Measurements from ENCODE around the gene PIEZO2. TPM values are rescaled to one million over a fixed set of nuclear protein-coding genes. Genes with fewer than 3 reads are reported as not detected.

Gene PIEZO2
- total and polyA plus RNA-seq, 7 donors, result 1.4 to 35.2 (median 25.1) TPM; not detected in 1

GRCh38 chr18:10912790-10913545 is 236.4 kb downstream of the PIEZO2 start:
- intact Hi-C loops (cut with DNase I), result no loop called here
- no peak for DNase-seq
- Histone ChIP-seq H3K27me3 (no peaks in the 10 kb centered on the region), H3K4me1 (peaks cover 0 to 9% (median 4%) of the 10 kb centered on the region in 4 donors), H3K36me3 (no peaks in the 10 kb centered on the region), H3K27ac (peak overlapping the region in 2 of 4 donors; percentile 6 to 20), H3K4me3 (no peak overlapping the region), H3K9me3 (no peaks in the 10 kb centered on the region)
- WGBS, 2 donors, result 75 to 83% methylated on average over 6 of the region's 6 CpGs
- TF ChIP-seq POLR2A (IDR thresholded peaks at IDR 0.05) (no peak), EP300 (IDR thresholded peaks at IDR 0.05) (no peak), POLR2AphosphoS5 (IDR thresholded peaks at IDR 0.05) (no peak), CTCF (IDR thresholded peaks at IDR 0.05) (no peak)

- no peaks in the 10 kb centered on the region for H3K36me3 ChIP-seq
- intact Hi-C loops (cut with DNase I), result no loop called here
- H3K27ac ChIP-seq, result no peak overlapping the region
- H3K4me3 ChIP-seq, result no peak overlapping the region
- no peaks in the 10 kb centered on the region for H3K9me3 ChIP-seq
- peaks cover 0 to 9% (median 4%) of the 10 kb centered on the region in 4 donors for H3K4me1 ChIP-seq
- 90 to 92% methylated on average over 4 of the region's 4 CpGs for WGBS, 2 donors
- H3K27me3 ChIP-seq, result no peaks in the 10 kb centered on the region
- no peak for TF ChIP-seq POLR2AphosphoS5 (IDR thresholded peaks at IDR 0.05)
- TF ChIP-seq CTCF (IDR thresholded peaks at IDR 0.05), result no peak
- TF ChIP-seq POLR2A (IDR thresholded peaks at IDR 0.05), result no peak
- TF ChIP-seq EP300 (IDR thresholded peaks at IDR 0.05), result no peak
- no peak for DNase-seq
Measured at GRCh38 chr18:10909724-10910123, 239.6 kb downstream of the PIEZO2 start.

GRCh38 chr18:10908760-10909159 is 240.6 kb downstream of the PIEZO2 start:
- WGBS, 2 donors, result 79 to 93% methylated on average over 5 of the region's 5 CpGs
- no peaks in the 10 kb centered on the region for H3K9me3 ChIP-seq
- TF ChIP-seq POLR2AphosphoS5 (IDR thresholded peaks at IDR 0.05), result no peak
- TF ChIP-seq POLR2A (IDR thresholded peaks at IDR 0.05), result no peak
- no peak for TF ChIP-seq CTCF (IDR thresholded peaks at IDR 0.05)
- no peak for TF ChIP-seq EP300 (IDR thresholded peaks at IDR 0.05)

GRCh38 chr18:10907749-10908148 is 241.6 kb downstream of the PIEZO2 start:
- H3K36me3 ChIP-seq, result no peaks in the 10 kb centered on the region
- DNase-seq, result no peak
- no peak overlapping the region for H3K27ac ChIP-seq
- WGBS, 2 donors, result 62 to 83% methylated on average over 1 of the region's 1 CpG
- H3K9me3 ChIP-seq, result no peaks in the 10 kb centered on the region
- intact Hi-C loops (cut with DNase I), result no loop called here
- TF ChIP-seq EP300 (IDR thresholded peaks at IDR 0.05), result no peak
- TF ChIP-seq POLR2A (IDR thresholded peaks at IDR 0.05), result no peak
- TF ChIP-seq CTCF (IDR thresholded peaks at IDR 0.05), result no peak
- TF ChIP-seq POLR2AphosphoS5 (IDR thresholded peaks at IDR 0.05), result no peak
- H3K4me3 ChIP-seq, result no peak overlapping the region
- no peaks in the 10 kb centered on the region for H3K27me3 ChIP-seq
- H3K4me1 ChIP-seq, result peaks cover 0 to 2% (median 0%) of the 10 kb centered on the region in 4 donors

More at GRCh38 chr18:10908760-10909159, 240.6 kb downstream of the PIEZO2 start:
- H3K4me3 ChIP-seq, result no peak overlapping the region
- H3K4me1 ChIP-seq, result peaks cover 0 to 9% (median 0%) of the 10 kb centered on the region in 4 donors
- intact Hi-C loops (cut with DNase I), result no loop called here
- no peak for DNase-seq
- H3K27ac ChIP-seq, result no peak overlapping the region
- no peaks in the 10 kb centered on the region for H3K36me3 ChIP-seq
- no peaks in the 10 kb centered on the region for H3K27me3 ChIP-seq
